HepG2 (cell line): ENCODE measurements around the gene GPD1. TPM values are rescaled to one million over a fixed set of nuclear protein-coding genes. Genes with fewer than 3 reads are reported as not detected.

Source experiments
- ARID2 ChIP-seq: sonication (generic); formaldehyde crosslinking; IDR thresholded peaks from 2 replicates; pipeline ENCODE4 v1.8.1; 2022; ENCODE audit warnings: mild to moderate bottlenecking, missing genetic modification reagents, borderline replicate concordance
- CHCHD3 ChIP-seq: sonication (generic); formaldehyde crosslinking; IDR thresholded peaks from 2 replicates; pipeline ENCODE4 v1.8.0; 2022; ENCODE audit warnings: mild to moderate bottlenecking, missing genetic modification reagents, moderate library complexity
- CSRNP1 ChIP-seq: sonication (generic); formaldehyde crosslinking; IDR thresholded peaks from 2 replicates; pipeline ENCODE4 v1.8.1; 2023; ENCODE audit warnings: mild to moderate bottlenecking, missing genetic modification reagents
- ELF3 ChIP-seq: IDR thresholded peaks from 2 replicates; pipeline ENCODE4 v1.6.1; 2016; ENCODE audit warnings: missing genetic modification reagents, missing compliant biosample characterization
- PHF20 ChIP-seq: sonication (generic); formaldehyde crosslinking; IDR thresholded peaks from 2 replicates; pipeline ENCODE4 v1.5.0; 2020; ENCODE audit warnings: mild to moderate bottlenecking, missing genetic modification reagents
- THAP8 ChIP-seq: sonication (generic); formaldehyde crosslinking; IDR thresholded peaks from 2 replicates; pipeline ENCODE4 v1.5.1; 2020; ENCODE audit warnings: missing genetic modification reagents, mild to moderate bottlenecking, borderline replicate concordance
- TMF1 ChIP-seq: sonication (generic); formaldehyde crosslinking; IDR thresholded peaks from 2 replicates; pipeline ENCODE4 v1.8.1; 2022; ENCODE audit warnings: low read depth, missing genetic modification reagents
- ZNF256 ChIP-seq: sonication (generic); formaldehyde crosslinking; conservative IDR thresholded peaks from 2 replicates; pipeline ENCODE4 v1.4.0; 2020; ENCODE audit warnings: missing genetic modification reagents
- ZNF318 ChIP-seq: sonication (generic); formaldehyde crosslinking; IDR thresholded peaks from 2 replicates; pipeline ENCODE4 v1.4.0; 2020; ENCODE audit warnings: mild to moderate bottlenecking, missing genetic modification reagents
- ZNF546 ChIP-seq: sonication (generic); formaldehyde crosslinking; conservative IDR thresholded peaks from 2 replicates; pipeline ENCODE4 v1.8.1; 2023; ENCODE audit warnings: mild to moderate bottlenecking, missing genetic modification reagents
- ZNF766 ChIP-seq: sonication (generic); formaldehyde crosslinking; IDR thresholded peaks from 2 replicates; pipeline ENCODE4 v1.5.0; 2020; ENCODE audit warnings: missing genetic modification reagents, borderline replicate concordance
- ZZZ3 ChIP-seq: sonication (generic); formaldehyde crosslinking; IDR thresholded peaks from 2 replicates; pipeline ENCODE4 v1.4.0; 2020; ENCODE audit warnings: missing genetic modification reagents, mild to moderate bottlenecking, borderline replicate concordance
- polyA plus RNA-seq, 8 experiments: library from polyadenylated mRNA; depleted of rRNA in 3 of 8; stranded (reverse) in 7 of 8; unstranded in 1 of 8; fragments of >200 nt; fragmentation: Illumina TruSeq in 4 of 8; extraction: Trizol in 4 of 8; gene quantifications; 2 replicates each; pipeline versions ENCODE4 v1.2.1 to v1.2.3, GENCODE V29; 2011 to 2016; ENCODE audit warnings: low read depth in 4 of 8, missing spikeins in 1 of 8, mixed read lengths in 1 of 8; ENCODE audit not compliant: insufficient read depth in 1 of 8
- total RNA-seq, 5 experiments: library from RNA; depleted of rRNA; stranded (reverse); fragments of >200 nt; fragmentation: Illumina TruSeq; extraction: Trizol; gene quantifications; 2 replicates each; pipeline ENCODE4 v1.2.3, GENCODE V29; 2016; ENCODE audit warnings: low read depth in 1 of 5
- TF ChIP-seq, protein P1 (sequence below): sonication (generic); formaldehyde crosslinking; IDR thresholded peaks from 2 replicates; pipeline ENCODE4 v1.8.1; 2023; ENCODE audit warnings: mild to moderate bottlenecking, inconsistent platforms, moderate library complexity, missing genetic modification reagents, borderline replicate concordance
- TF ChIP-seq, protein P2 (sequence below): sonication (generic); formaldehyde crosslinking; IDR thresholded peaks from 2 replicates; pipeline ENCODE4 v1.8.1; 2023; ENCODE audit warnings: mild to moderate bottlenecking, missing genetic modification reagents, borderline replicate concordance

The GPD1 gene
- total and polyA plus RNA-seq, 2 of the 13 experiments (the other 11 are each of a cell fraction or from before 2014, with no cell fraction given), result 3.7 to 30.6 TPM

DNA sequence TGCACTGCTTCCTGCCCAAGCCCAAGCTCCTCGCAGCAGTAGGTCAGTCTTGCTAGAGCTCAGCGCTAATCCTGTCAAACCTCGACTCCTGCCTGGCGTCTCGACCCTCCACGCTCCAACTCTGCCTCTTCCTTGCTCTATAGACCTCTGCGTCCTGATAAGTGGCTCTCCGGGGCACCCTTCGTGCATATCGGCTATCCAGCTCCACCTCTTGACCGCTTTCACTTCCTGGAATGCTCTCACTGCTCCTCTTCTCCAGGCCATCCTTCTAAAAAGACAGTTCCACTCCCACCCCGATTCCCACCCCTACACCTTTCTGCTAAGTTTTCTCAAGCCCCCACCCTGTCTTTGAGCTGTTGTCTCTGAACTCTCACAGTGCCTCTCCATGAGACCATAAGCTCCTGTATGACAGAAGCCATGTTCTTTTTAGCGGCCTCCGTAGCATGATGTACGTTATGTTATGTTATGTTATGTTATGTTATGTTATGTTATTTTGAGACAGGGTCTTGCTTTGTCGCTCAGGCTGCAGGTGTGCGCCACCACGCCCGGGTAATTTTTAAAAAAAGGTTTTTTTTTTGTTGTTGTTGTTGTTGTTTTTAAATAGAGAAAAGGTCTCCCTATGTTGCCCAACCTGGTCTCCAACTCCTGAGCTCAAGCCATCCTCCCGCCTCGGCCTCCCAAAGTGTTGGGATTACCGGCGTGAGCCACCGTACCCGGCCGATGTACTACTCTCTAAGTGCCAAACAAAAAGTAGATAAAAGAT lies 8.8 kb downstream of the GPD1 start (continued):
- 0 out of 2 replicates have a peak, but pooled peaks have one; percentile 68 for TF ChIP-seq ARID2 (CRISPR knock-in tag)
- peak; percentile 88; the same call in 1 of the 2 replicates for TF ChIP-seq ZNF318
- TF ChIP-seq ZNF766, result no peak
- TF ChIP-seq CHCHD3 (CRISPR knock-in tag), result 0 out of 2 replicates have a peak, but pooled peaks have one; percentile 0
- peak; percentile 34; the same call in 1 of the 2 replicates for TF ChIP-seq ELF3 (CRISPR knock-in tag)
- TF ChIP-seq, protein P1, sequence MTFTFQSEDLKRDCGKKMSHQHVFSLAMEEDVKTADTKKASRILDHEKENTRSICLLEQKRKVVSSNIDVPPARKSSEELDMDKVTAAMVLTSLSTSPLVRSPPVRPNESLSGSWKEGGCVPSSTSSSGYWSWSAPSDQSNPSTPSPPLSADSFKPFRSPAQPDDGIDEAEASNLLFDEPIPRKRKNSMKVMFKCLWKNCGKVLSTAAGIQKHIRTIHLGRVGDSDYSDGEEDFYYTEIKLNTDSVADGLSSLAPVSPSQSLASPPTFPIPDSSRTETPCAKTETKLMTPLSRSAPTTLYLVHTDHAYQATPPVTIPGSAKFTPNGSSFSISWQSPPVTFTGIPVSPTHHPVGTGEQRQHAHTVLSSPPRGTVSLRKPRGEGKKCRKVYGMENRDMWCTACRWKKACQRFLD (CRISPR knock-in tag), result peak; percentile 78; the same call in 1 of the 2 replicates
- no peak for TF ChIP-seq ZNF256 (CRISPR knock-in tag)
- TF ChIP-seq ZNF546 (CRISPR knock-in tag), result no peak
- no peak; the same call in 1 of the 2 replicates for TF ChIP-seq CSRNP1 (CRISPR knock-in tag)
- TF ChIP-seq, protein P2, sequence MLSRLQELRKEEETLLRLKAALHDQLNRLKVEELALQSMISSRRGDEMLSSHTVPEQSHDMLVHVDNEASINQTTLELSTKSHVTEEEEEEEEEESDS (CRISPR knock-in tag), result no peak
- TF ChIP-seq PHF20 (CRISPR knock-in tag), result peak; percentile 66; the same call in 1 of the 2 replicates
- TF ChIP-seq ZZZ3 (CRISPR knock-in tag), result 0 out of 2 replicates have a peak, but pooled peaks have one; percentile 9
- TF ChIP-seq THAP8 (CRISPR knock-in tag), result peak; percentile 73; the same call in 1 of the 2 replicates
- TF ChIP-seq TMF1 (CRISPR knock-in tag), result peak; percentile 18; the same call in 1 of the 2 replicates
